Osteoblast (primary cell): ENCODE data around the gene RSPO3. TPM values are rescaled to one million over a fixed set of nuclear protein-coding genes. Genes with fewer than 3 reads are reported as not detected.

Experiments used
- DNase-seq: peaks from one replicate; pipeline ENCODE4 v3.0.0; 2011; ENCODE audit warnings: low spot score, mixed read lengths; ENCODE audit not compliant: insufficient read length; ENCODE audit errors: missing footprints
- H2AFZ ChIP-seq: 2 replicates; pipeline ENCODE4 v1.6.0; 2011; ENCODE audit warnings: mild to moderate bottlenecking, low read length
- H3K27ac ChIP-seq: 2 replicates; pipeline ENCODE4 v1.5.1; 2011; ENCODE audit warnings: mild to moderate bottlenecking, low read depth, low read length, moderate library complexity
- H3K27me3 ChIP-seq: 2 replicates; pipeline ENCODE4 v1.6.0; 2012; ENCODE audit warnings: mild to moderate bottlenecking, control low read depth, inconsistent platforms, low read length, moderate library complexity; ENCODE audit not compliant: insufficient read depth
- H3K36me3 ChIP-seq: 2 replicates; pipeline ENCODE4 v1.5.1; 2011; ENCODE audit warnings: mild to moderate bottlenecking, low read length, control low read depth, moderate library complexity; ENCODE audit not compliant: insufficient read depth
- H3K4me1 ChIP-seq: 2 replicates; pipeline ENCODE4 v1.5.1; 2011; ENCODE audit warnings: mild to moderate bottlenecking, low read length, control low read depth, moderate library complexity; ENCODE audit not compliant: insufficient read depth
- H3K4me2 ChIP-seq: 2 replicates; pipeline ENCODE4 v1.6.0; 2011; ENCODE audit warnings: mild to moderate bottlenecking, low read length; ENCODE audit not compliant: insufficient read depth
- H3K4me3 ChIP-seq: fragments of 200-600 bp; sonication (generic); 3 replicates; pipeline ENCODE4 v1.5.1; 2012; ENCODE audit warnings: mild to moderate bottlenecking, low read length, inconsistent platforms; ENCODE audit not compliant: insufficient read depth
- H3K79me2 ChIP-seq: 2 replicates; pipeline ENCODE4 v1.6.0; 2012; ENCODE audit warnings: mild to moderate bottlenecking, low read length, control low read depth, inconsistent platforms; ENCODE audit not compliant: insufficient read depth
- H3K9me3 ChIP-seq: 2 replicates; pipeline ENCODE4 v1.5.1; 2011; ENCODE audit warnings: low read depth, low read length, control low read depth
- H4K20me1 ChIP-seq: 2 replicates; pipeline ENCODE4 v1.6.0; 2012; ENCODE audit warnings: mild to moderate bottlenecking, low read length, control low read depth; ENCODE audit not compliant: insufficient read depth
- total RNA-seq: library from RNA; depleted of rRNA; stranded (reverse); fragments of >200 nt; gene quantifications from 2 replicates; pipeline ENCODE4 v1.2.3, GENCODE V29; 2012
- TF ChIP-seq, protein P1 (sequence below): IDR thresholded peaks from 2 replicates; pipeline ENCODE4 v1.5.1; 2011; ENCODE audit warnings: mild to moderate bottlenecking, low read depth, low read length, moderate library complexity; ENCODE audit errors: extremely low read depth

The RSPO3 gene
- total RNA-seq, 1 donor = 1.8 TPM

DNA sequence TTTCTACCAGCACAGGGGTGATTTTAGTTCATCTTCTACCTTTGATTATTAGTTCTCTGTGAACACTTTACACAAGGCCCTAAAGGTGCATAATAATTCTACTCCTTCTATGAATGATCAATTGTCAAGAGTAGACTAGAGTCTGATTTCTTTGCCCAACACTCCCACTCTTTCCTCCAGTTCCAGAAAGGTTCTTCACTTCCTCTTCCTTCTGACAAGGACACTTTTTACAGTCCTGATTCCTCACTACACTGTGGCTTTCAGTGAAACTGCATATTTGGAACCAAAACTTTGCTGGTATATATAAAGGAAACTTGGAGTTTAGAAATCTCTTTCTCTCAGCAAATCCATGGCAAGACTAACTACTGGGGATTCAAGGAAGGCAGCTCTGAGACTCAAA, 10.6 kb upstream of the RSPO3 start:
- no peaks in the 10 kb centered on the region for H3K9me3 ChIP-seq
- H3K27ac ChIP-seq = no peak overlapping the region
- H3K79me2 ChIP-seq = no peaks in the 10 kb centered on the region
- no peaks in the 10 kb centered on the region for H4K20me1 ChIP-seq
- no peaks in the 10 kb centered on the region for H3K27me3 ChIP-seq
- H3K4me2 ChIP-seq = no peak overlapping the region
- H3K4me1 ChIP-seq = peaks cover under 1% of the 10 kb centered on the region
- TF ChIP-seq, protein P1, sequence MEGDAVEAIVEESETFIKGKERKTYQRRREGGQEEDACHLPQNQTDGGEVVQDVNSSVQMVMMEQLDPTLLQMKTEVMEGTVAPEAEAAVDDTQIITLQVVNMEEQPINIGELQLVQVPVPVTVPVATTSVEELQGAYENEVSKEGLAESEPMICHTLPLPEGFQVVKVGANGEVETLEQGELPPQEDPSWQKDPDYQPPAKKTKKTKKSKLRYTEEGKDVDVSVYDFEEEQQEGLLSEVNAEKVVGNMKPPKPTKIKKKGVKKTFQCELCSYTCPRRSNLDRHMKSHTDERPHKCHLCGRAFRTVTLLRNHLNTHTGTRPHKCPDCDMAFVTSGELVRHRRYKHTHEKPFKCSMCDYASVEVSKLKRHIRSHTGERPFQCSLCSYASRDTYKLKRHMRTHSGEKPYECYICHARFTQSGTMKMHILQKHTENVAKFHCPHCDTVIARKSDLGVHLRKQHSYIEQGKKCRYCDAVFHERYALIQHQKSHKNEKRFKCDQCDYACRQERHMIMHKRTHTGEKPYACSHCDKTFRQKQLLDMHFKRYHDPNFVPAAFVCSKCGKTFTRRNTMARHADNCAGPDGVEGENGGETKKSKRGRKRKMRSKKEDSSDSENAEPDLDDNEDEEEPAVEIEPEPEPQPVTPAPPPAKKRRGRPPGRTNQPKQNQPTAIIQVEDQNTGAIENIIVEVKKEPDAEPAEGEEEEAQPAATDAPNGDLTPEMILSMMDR = no peak
- no peak overlapping the region for H2AFZ ChIP-seq
- no peak overlapping the region for H3K4me3 ChIP-seq
- H3K36me3 ChIP-seq = no peaks in the 10 kb centered on the region
- no peak for DNase-seq

DNA sequence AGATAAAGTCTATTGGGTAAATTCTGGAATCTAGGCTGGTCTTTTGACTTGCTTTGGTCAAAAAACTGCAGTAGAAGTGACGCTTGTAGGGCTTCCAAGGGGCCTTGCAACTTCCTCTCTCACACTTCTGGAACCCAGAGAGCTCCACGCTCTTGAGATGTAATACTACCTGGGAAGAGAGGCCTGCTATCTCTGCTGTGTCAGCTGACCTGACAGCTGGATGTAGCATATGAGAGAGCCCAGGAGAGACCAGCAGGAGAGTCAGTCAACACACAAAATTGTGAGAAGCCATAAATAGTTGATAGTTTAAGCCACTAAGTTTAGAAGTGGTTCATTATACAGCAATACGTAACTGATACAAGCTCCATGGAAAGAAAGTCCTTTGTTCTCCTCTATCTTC, 7.8 kb upstream of the RSPO3 start:
- H4K20me1 ChIP-seq = no peaks in the 10 kb centered on the region
- H3K79me2 ChIP-seq = no peaks in the 10 kb centered on the region
- TF ChIP-seq, protein P1 = no peak
- no peak overlapping the region for H2AFZ ChIP-seq
- H3K4me1 ChIP-seq = no peaks in the 10 kb centered on the region
- no peak overlapping the region for H3K4me3 ChIP-seq
- peaks cover 7% of the 10 kb centered on the region for H3K27me3 ChIP-seq
- no peak overlapping the region for H3K27ac ChIP-seq
- no peak for DNase-seq
- no peaks in the 10 kb centered on the region for H3K9me3 ChIP-seq
- H3K36me3 ChIP-seq = no peaks in the 10 kb centered on the region
- H3K4me2 ChIP-seq = no peak overlapping the region

DNA sequence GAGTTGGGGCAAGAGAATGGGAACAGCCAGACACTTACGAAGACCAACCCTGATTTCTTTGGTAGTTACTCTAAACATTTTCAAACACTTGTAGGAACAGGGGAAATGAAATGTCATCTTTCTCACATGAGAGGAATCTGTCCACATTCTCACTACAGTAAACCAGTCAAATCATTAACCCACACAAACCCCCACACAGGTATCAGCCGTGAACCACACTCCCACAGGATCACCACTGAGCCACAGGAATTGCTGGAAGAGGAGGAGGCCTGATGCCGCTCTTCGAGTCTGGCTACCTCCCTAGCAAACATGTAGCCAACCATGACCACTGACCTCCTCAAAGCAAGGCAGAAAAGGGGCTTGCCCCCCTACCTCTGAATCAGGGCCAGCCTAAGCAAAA, 6.9 kb upstream of the RSPO3 start:
- Histone ChIP-seq H3K4me1 (no peaks in the 10 kb centered on the region), H3K36me3 (no peaks in the 10 kb centered on the region), H3K4me3 (no peak overlapping the region), H3K79me2 (no peaks in the 10 kb centered on the region), H3K27ac (no peak overlapping the region), H3K27me3 (peaks cover 14% of the 10 kb centered on the region), H3K4me2 (no peak overlapping the region), H3K9me3 (no peaks in the 10 kb centered on the region), H4K20me1 (no peaks in the 10 kb centered on the region), H2AFZ (no peak overlapping the region)
- no peak for DNase-seq
- TF ChIP-seq, protein P1 = no peak

DNA sequence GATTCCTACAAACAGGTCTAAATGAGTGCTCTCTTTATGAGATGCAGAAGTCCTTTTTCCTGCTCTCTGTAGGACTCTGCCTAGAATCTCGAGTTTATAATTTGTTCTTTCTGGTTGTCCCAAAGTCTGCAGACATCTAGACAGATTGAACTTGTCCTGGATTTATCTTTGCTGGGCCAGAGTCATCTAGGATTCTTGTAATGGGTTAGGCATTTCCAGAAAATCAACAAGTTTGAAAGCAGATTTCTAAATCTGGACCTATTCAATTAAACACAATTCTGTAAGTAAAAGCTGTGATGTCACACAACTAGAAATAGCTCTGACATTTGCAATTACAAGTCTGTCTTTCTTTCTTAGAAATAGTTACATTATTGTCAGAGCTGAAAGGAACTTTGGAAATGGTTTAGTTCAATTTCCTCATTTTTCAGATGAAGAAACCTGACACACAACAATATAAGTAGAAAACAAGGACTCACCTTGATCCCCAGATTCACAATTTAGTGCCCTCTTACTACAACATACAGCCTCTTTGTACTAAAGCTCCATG, 4.2 kb upstream of the RSPO3 start:
- H4K20me1 ChIP-seq = no peaks in the 10 kb centered on the region
- H3K27me3 ChIP-seq = peaks cover 32% of the 10 kb centered on the region
- H3K9me3 ChIP-seq = no peaks in the 10 kb centered on the region
- H3K27ac ChIP-seq = no peak overlapping the region
- H3K36me3 ChIP-seq = no peaks in the 10 kb centered on the region
- no peak overlapping the region for H2AFZ ChIP-seq
- no peaks in the 10 kb centered on the region for H3K79me2 ChIP-seq
- TF ChIP-seq, protein P1 = no peak
- H3K4me3 ChIP-seq = no peak overlapping the region
- peaks cover 4% of the 10 kb centered on the region for H3K4me1 ChIP-seq
- DNase-seq = peak; percentile 71
- no peak overlapping the region for H3K4me2 ChIP-seq
